Upper lobe of left lung (tissue), 6 donors: ENCODE results near the gene ALPK1. TPM values are rescaled to one million over a fixed set of nuclear protein-coding genes. Genes with fewer than 3 reads are reported as not detected.

Source experiments
- ATAC-seq, 2 donors: fragments of 200-7000 bp; cut with Tn5 transposase; one replicate each; pipeline ENCODE4 v1.9.1; 2022; ENCODE audit warnings: mild to moderate bottlenecking in 2 of 2, moderate library complexity in 2 of 2; ENCODE audit not compliant: low FRiP score in 2 of 2
- DNase-seq, 2 donors: peaks; one replicate each; pipeline ENCODE4 v3.0.0-alpha.2; 2019 to 2020
- H3K27ac ChIP-seq, 4 donors: fragments of 200-600 bp; sonication (generic); one replicate each; pipeline ENCODE4 v1.5.1; 2016 to 2019
- H3K27me3 ChIP-seq, 4 donors: fragments of 200-600 bp; sonication (generic); one replicate each; pipeline ENCODE4 v1.5.1; 2017 to 2019
- H3K36me3 ChIP-seq, 4 donors: fragments of 200-600 bp; sonication (generic); one replicate each; pipeline ENCODE4 v1.5.1; 2016 to 2019
- H3K4me1 ChIP-seq, 4 donors: fragments of 200-600 bp; sonication (generic); one replicate each; pipeline ENCODE4 v1.5.1; 2018 to 2019
- H3K4me3 ChIP-seq, 4 donors: fragments of 200-600 bp; sonication (generic); one replicate each; pipeline ENCODE4 v1.5.1; 2017 to 2019; ENCODE audit warnings: mild to moderate bottlenecking in 2 of 4, moderate library complexity in 1 of 4
- H3K9me3 ChIP-seq, 4 donors: fragments of 200-600 bp; sonication (generic); one replicate each; pipeline ENCODE4 v1.5.1; 2018 to 2019
- EP300 ChIP-seq, 4 donors: sonication (generic); formaldehyde crosslinking; IDR thresholded peaks; one replicate each; pipeline ENCODE4 v1.5.1; 2017; ENCODE audit warnings: antibody characterized with exemption in 4 of 4, control low read depth in 2 of 4
- POLR2A ChIP-seq, 4 donors: fragments of 450-650 bp; IDR thresholded peaks; one replicate each; pipeline ENCODE4 v1.5.1; 2016 to 2017; ENCODE audit warnings: antibody characterized with exemption in 4 of 4, mild to moderate bottlenecking in 2 of 4
- POLR2AphosphoS5 ChIP-seq, 2 donors: sonication (generic); formaldehyde crosslinking; IDR thresholded peaks; one replicate each; pipeline ENCODE4 v1.5.1; 2017; ENCODE audit warnings: antibody characterized with exemption in 2 of 2
- WGBS, 2 donors: methylation state at CpG; one replicate each; pipeline ENCODE4 v1.1.5; 2017 to 2018; 5-methylcytosine and 5-hydroxymethylcytosine counted together
- total RNA-seq, 6 donors: library from RNA; depleted of rRNA in 4 of 6; stranded (reverse); fragments of >200 nt in 4 of 6; gene quantifications; one replicate each; pipeline versions ENCODE4 v1.1.0 to v1.2.1, GENCODE V29; 2016 to 2021
- TF ChIP-seq, protein P1 (sequence below), 6 experiments: fragments of 450-650 bp in 4 of 6; fragments of 200-600 bp in 2 of 6; sonication (generic) in 2 of 6; IDR thresholded peaks; one replicate each; pipeline ENCODE4 v1.5.1; 2016 to 2019; ENCODE audit warnings: antibody characterized with exemption in 6 of 6
- donor health status: DM: no; HTN: no; CAD: no; lungs with moderate emphysema.
- donor health status: DM: no; HTN: yes; CAD: no; lungs with severe emphysema.

The ALPK1 gene
- total RNA-seq, 6 donors from 2014 or later = 22.7 to 68.0 (median 35.6) TPM

DNA sequence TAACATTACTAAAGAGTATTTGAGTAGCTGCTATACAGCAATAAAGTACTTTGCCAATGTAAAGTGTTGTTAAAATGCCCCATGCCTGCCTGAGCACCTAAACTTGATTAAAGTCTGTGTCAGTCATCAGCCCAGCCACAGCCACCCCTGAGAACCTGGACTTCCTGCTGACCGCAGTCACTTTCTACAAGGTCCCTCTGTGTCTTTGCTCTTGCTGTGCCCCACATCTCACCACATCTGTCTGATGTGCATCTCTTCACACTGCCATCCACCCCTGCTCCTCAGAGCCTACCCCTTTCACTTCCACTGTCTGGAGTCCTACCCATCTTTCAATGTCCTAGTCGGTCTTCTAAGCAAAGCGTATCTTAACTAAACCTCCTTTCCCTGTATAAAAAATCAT lies 25.7 kb downstream of the ALPK1 start:
- Histone ChIP-seq H3K27ac (no peak overlapping the region), H3K4me3 (no peak overlapping the region), H3K27me3 (no peaks in the 10 kb centered on the region), H3K36me3 (peaks cover 0 to 15% (median 4%) of the 10 kb centered on the region in 4 donors), H3K9me3 (no peaks in the 10 kb centered on the region), H3K4me1 (peaks cover 0 to 8% (median 3%) of the 10 kb centered on the region in 4 donors)
- ATAC-seq (no peak), DNase-seq (no peak)
- 91 to 96% methylated on average over 3 of the region's 3 CpGs for WGBS, 2 donors
- TF ChIP-seq, protein P1, sequence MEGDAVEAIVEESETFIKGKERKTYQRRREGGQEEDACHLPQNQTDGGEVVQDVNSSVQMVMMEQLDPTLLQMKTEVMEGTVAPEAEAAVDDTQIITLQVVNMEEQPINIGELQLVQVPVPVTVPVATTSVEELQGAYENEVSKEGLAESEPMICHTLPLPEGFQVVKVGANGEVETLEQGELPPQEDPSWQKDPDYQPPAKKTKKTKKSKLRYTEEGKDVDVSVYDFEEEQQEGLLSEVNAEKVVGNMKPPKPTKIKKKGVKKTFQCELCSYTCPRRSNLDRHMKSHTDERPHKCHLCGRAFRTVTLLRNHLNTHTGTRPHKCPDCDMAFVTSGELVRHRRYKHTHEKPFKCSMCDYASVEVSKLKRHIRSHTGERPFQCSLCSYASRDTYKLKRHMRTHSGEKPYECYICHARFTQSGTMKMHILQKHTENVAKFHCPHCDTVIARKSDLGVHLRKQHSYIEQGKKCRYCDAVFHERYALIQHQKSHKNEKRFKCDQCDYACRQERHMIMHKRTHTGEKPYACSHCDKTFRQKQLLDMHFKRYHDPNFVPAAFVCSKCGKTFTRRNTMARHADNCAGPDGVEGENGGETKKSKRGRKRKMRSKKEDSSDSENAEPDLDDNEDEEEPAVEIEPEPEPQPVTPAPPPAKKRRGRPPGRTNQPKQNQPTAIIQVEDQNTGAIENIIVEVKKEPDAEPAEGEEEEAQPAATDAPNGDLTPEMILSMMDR (IDR thresholded peaks at IDR 0.05) = no peak
- no peak for TF ChIP-seq POLR2AphosphoS5 (IDR thresholded peaks at IDR 0.05)
- no peak for TF ChIP-seq POLR2A (IDR thresholded peaks at IDR 0.05)
- no peak for TF ChIP-seq EP300 (IDR thresholded peaks at IDR 0.05)

DNA sequence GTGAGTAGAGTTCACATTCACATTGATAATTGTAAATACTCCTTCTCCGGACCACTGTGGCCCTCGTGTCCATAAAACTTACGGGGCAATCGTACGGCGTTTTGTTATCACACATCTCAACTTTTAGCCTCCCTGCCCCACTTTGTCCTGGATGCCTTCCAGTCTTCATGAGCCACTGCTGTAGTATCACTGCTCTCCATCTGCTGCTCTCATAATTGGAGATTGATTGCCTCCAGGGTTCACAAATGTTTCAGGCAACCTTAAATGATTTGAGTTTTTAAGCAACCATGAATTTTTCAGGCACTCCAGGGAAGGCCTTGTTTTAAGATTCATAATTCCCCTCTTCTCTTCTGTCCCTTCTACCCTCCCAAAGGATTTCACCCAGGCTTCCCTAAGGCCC lies 28.4 kb downstream of the ALPK1 start:
- ATAC-seq (no peak), DNase-seq (no peak)
- Histone ChIP-seq H3K4me3 (no peak overlapping the region), H3K36me3 (peaks cover 0 to 15% (median 1%) of the 10 kb centered on the region in 4 donors), H3K9me3 (no peaks in the 10 kb centered on the region), H3K27ac (no peak overlapping the region), H3K27me3 (no peaks in the 10 kb centered on the region), H3K4me1 (peaks cover 0 to 8% (median 3%) of the 10 kb centered on the region in 4 donors)
- TF ChIP-seq POLR2A (IDR thresholded peaks at IDR 0.05) = no peak
- TF ChIP-seq EP300 (IDR thresholded peaks at IDR 0.05) = no peak
- no peak for TF ChIP-seq POLR2AphosphoS5 (IDR thresholded peaks at IDR 0.05)
- TF ChIP-seq, protein P1 (IDR thresholded peaks at IDR 0.05) = no peak
- WGBS, 2 donors = 87 to 94% methylated on average over 6 of the region's 6 CpGs

DNA sequence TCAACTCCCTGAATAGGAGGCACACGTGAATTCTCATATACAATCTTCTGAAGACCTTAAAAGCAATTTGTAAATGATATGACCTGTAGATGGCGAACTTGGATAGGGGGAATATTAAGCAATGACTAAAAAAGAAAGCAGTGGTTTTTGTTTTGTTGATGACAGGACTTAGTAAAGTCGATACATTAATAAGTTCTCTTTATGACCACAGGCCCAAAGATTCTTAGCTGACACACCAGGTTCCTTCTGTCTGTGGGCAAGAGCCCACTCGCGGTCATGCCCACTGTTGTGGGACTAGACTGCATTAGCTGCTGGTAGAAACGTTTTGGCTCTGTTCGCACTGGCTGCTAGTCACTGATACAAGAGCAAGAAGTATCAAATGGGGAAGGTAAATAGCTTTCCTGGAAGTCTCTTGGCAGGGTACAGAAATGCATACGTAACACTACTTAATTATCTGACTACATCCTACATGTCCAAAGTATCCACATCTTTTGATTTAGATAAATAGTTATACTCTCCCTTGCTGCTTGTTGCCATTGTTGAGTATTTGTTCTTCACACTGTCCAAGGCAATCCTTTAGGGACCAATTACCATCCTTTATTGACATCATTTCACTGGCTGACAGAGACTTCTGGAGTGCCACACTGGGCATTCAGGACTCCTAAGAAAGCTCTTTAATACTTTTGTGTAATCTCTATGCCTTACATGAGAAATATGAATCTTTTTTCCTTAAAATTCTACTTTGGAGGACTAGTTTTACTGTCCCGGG lies 31.0 kb downstream of the ALPK1 start:
- WGBS, 2 donors = 59 to 70% methylated on average over 9 of the region's 9 CpGs
- H3K27ac ChIP-seq = no peak overlapping the region
- H3K36me3 ChIP-seq = peaks cover 0 to 15% (median 1%) of the 10 kb centered on the region in 4 donors
- ATAC-seq = no peak
- H3K4me3 ChIP-seq = no peak overlapping the region
- no peaks in the 10 kb centered on the region for H3K9me3 ChIP-seq
- TF ChIP-seq, protein P1 (IDR thresholded peaks at IDR 0.05) = peak in 3 of 6 experiments; percentile 8 to 41 (median 15)
- TF ChIP-seq POLR2AphosphoS5 (IDR thresholded peaks at IDR 0.05) = no peak
- no peaks in the 10 kb centered on the region for H3K27me3 ChIP-seq
- no peaks in the 10 kb centered on the region for H3K4me1 ChIP-seq
- no peak for DNase-seq

DNA sequence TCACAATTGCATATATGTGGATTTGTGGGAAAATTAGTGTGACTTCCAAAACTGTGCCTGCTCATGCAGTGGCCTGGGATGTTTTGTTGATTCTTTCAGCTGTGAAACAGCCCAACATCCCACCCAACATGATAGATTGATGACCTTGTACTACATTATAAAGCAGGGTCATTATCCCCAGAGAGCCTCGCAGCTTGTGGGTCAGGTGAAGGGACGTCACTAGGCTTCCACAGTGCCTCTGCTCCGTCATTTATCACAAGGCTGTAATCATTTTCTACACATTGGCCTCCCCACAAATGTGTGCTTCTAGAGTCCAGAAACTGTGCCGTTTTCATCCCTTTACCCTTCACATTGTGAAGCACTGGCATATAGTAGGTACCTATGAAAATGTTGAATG lies 31.6 kb downstream of the ALPK1 start:
- Histone ChIP-seq H3K27ac (no peak overlapping the region), H3K36me3 (peaks cover 0 to 15% (median 1%) of the 10 kb centered on the region in 4 donors), H3K27me3 (no peaks in the 10 kb centered on the region), H3K4me3 (no peak overlapping the region), H3K4me1 (no peaks in the 10 kb centered on the region), H3K9me3 (no peaks in the 10 kb centered on the region)
- WGBS, 2 donors = 85 to 92% methylated on average over 4 of the region's 4 CpGs
- TF ChIP-seq POLR2A (IDR thresholded peaks at IDR 0.05) (no peak), POLR2AphosphoS5 (IDR thresholded peaks at IDR 0.05) (no peak), EP300 (IDR thresholded peaks at IDR 0.05) (no peak)
- TF ChIP-seq, protein P1 (IDR thresholded peaks at IDR 0.05) = no peak
- DNase-seq (no peak), ATAC-seq (no peak)
